Stomach (tissue), 4 donors: Measurements from ENCODE around the gene RRAD.

Experiments used
- EP300 ChIP-seq: sonication (generic); formaldehyde crosslinking; IDR thresholded peaks from one replicate; pipeline ENCODE4 v1.6.1; 2017; ENCODE audit warnings: antibody characterized with exemption
- POLR2AphosphoS5 ChIP-seq, 3 donors: sonication (generic); formaldehyde crosslinking; IDR thresholded peaks; one replicate each; pipeline ENCODE4 v1.6.1; 2016; ENCODE audit warnings: antibody characterized with exemption in 3 of 3
- TF ChIP-seq, protein P1 (sequence below), 7 experiments: fragments of 450-650 bp in 4 of 7; fragments of 200-600 bp in 3 of 7; sonication (generic) in 3 of 7; IDR thresholded peaks; one replicate each; pipeline ENCODE4 v1.5.1; 2016 to 2019; ENCODE audit warnings: antibody characterized with exemption in 7 of 7, control low read depth in 2 of 7, mild to moderate bottlenecking in 1 of 7

DNA sequence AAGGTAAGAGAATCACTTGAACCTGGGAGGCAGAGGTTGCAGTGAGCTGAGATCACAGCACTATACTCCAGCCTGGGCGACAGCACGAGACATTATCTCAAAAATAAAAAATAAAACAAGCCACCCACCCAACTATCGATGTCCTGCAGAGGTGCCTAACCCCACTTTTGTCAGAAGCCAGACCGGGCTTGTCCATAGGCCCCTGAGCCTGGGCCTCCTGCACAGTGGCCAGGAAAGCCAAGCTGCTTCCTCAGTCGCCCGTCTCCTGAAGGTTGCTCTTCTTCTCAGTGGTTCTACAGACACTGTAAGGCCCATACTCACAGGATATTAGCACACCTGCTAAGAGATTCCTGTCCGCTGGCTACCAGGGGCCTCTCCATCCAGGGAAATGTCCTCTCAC lies 21.2 kb upstream of the RRAD start:
- TF ChIP-seq, protein P1, sequence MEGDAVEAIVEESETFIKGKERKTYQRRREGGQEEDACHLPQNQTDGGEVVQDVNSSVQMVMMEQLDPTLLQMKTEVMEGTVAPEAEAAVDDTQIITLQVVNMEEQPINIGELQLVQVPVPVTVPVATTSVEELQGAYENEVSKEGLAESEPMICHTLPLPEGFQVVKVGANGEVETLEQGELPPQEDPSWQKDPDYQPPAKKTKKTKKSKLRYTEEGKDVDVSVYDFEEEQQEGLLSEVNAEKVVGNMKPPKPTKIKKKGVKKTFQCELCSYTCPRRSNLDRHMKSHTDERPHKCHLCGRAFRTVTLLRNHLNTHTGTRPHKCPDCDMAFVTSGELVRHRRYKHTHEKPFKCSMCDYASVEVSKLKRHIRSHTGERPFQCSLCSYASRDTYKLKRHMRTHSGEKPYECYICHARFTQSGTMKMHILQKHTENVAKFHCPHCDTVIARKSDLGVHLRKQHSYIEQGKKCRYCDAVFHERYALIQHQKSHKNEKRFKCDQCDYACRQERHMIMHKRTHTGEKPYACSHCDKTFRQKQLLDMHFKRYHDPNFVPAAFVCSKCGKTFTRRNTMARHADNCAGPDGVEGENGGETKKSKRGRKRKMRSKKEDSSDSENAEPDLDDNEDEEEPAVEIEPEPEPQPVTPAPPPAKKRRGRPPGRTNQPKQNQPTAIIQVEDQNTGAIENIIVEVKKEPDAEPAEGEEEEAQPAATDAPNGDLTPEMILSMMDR (IDR thresholded peaks at IDR 0.05), result no peak
- no peak for TF ChIP-seq POLR2AphosphoS5 (IDR thresholded peaks at IDR 0.05)
- TF ChIP-seq EP300, result no peak
